SK-MEL-5 (cell line): ENCODE data around the gene OTOS. TPM values are rescaled to one million over a fixed set of nuclear protein-coding genes. Genes with fewer than 3 reads are reported as not detected.

ENCODE experiments used
- DNase-seq: peaks from one replicate; pipeline ENCODE4 v3.0.0-alpha.2; 2016; ENCODE audit warnings: low read depth, low spot score
- in situ Hi-C: cut with HindIII; loops from 2 replicates; pipeline ENCODE4 v1.10.0; 2016; ENCODE audit warnings: low sequenced_read_pairs, high pct_unique_total_duplicates, low pct_unique_long_range_greater_than_20kb
- polyA plus RNA-seq, 2 experiments: library from polyadenylated mRNA; depleted of rRNA; stranded (reverse); fragments of >200 nt; gene quantifications; 2 replicates each; pipeline ENCODE4 v1.2.3, GENCODE V29; 2015
- total RNA-seq: library from RNA; depleted of rRNA; stranded (reverse); fragments of >200 nt; shearing (Covaris generic); gene quantifications from 2 replicates; pipeline ENCODE4 v1.2.3, GENCODE V29; 2014; rRNA removed

OTOS gene
- total RNA-seq, result not detected in 2 replicates
- polyA plus RNA-seq (2015; cell fraction: cytosol; rRNA removed), result not detected in 2 replicates
- not detected in 2 replicates for polyA plus RNA-seq (2015; cell fraction: nucleus; rRNA removed)

DNA sequence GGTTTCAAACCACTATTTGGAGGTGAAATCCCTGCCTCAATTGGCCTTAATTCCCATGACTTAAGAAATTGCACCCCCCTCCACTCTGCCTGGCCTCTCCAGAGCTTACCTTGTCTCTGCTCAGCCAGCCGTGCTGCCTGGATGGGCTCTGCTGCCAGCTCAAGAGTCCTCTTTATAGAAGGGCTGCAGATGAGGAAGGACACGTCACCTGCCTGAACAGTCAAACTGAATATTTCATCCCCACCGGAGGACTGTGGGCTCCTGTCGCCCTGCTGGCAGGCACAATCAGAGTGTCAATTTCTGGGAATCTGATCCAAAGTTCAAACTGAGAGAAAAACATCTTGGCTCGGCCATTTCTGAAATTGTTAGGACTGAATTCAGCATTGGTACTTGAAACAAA lies at the start of gene OTOS:
Gene OTOS, minus strand, starts transcription at position 148 of the 400 bp plus-strand sequence. CDS start 332 bp downstream, outside the sequence.
- DNase-seq, result no peak
- in situ Hi-C loops, result no loop called here

- in situ Hi-C loops, result no loop called here
- DNase-seq, result no peak
Observed at GRCh38 chr2:240189686-240190085, 49.2 kb upstream of the OTOS start.

GRCh38 chr2:240187989-240188590 lies 47.6 kb upstream of the OTOS start:
- in situ Hi-C loops, result no loop called here

GRCh38 chr2:240186191-240186725 lies 45.8 kb upstream of the OTOS start:
- no peak for DNase-seq
- in situ Hi-C loops, result no loop called here

More at GRCh38 chr2:240187989-240188590, 47.6 kb upstream of the OTOS start:
- DNase-seq, result no peak

GRCh38 chr2:240184656-240185055 lies 44.2 kb upstream of the OTOS start:
- DNase-seq, result no peak
- in situ Hi-C loops, result no loop called here

DNA sequence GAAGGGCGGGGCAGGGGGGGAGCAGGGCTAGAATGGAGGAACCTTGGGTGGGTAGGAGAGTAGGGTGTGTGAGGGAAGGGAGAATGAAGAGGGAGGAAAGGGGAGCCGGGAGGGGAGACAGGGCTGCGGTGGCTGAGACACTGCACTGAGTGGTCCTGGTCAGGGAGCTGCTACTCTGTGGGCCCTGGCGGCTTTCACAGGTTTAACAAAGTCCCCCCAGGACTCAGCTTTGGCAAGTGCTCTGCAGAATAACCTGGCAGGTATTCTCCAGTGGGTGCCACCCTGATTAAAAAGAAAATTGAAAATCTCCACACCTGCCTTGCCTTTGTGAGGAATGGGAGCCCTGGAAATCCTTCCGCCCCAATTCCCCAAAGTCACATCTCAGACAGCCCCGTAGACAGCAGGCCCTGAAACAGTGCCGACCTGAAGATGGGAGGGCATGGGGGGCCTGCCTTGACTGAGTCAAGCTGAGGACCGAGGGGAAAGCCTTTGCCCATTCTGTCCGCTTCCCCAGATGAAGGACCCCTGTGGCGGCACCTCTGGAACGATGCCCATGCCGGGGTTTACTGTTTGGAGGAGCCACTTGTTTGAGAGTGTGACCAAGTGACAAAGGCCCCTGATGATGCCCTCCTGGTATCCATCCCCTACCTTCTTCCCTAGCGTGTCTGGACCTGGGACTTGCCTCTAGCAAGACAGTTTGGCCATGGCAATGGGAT lies 43.6 kb upstream of the OTOS start:
- in situ Hi-C loops, result no loop called here
- DNase-seq, result no peak

DNA sequence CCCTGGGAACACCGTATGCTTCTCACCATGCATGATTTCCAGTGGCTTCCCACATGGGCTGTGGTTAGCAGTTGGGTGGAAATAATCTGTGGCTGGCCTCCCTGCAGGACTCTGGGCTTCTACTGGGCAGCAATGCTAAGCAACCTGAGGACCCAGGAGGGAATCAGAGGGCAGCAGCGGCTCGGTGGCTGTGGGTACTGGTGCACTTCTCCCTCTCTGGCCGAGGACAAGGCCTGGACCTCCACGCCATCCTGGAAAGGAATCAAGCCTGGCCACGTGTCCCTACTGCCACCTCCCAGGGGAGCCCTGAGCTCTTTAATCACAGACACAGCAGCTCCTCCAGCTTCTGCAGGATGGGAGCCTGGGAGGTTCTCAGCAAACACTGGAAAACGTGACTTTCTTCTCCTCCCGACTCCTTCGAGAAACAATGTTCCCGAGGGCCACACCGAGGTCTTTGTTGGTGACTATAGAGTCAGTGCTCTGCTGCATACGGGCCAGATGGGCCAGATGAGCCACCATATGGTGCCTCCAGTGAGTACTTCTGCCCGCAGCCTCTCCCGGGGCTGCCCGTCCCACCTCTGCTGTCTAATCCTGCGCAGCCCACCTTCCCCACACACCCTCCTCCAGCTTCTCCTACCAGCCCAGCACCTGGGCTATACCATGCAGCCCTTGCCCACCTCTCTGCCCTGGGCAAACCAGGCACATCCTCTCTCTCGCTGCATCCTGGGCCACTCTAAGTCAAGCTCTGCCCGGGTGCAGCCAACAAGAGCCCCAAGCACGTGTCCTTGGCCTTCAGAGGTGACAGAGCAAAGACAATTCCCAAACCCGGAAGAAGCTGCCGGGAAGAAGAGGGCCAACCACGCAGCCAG lies 42.8 kb upstream of the OTOS start:
- no peak for DNase-seq
- in situ Hi-C loops, result no loop called here

GRCh38 chr2:240182476-240182875 lies 42.0 kb upstream of the OTOS start:
- in situ Hi-C loops, result no loop called here
- no peak for DNase-seq

- in situ Hi-C loops, result no loop called here
- DNase-seq, result no peak
Observed at GRCh38 chr2:240182001-240182400, 41.5 kb upstream of the OTOS start.

DNA sequence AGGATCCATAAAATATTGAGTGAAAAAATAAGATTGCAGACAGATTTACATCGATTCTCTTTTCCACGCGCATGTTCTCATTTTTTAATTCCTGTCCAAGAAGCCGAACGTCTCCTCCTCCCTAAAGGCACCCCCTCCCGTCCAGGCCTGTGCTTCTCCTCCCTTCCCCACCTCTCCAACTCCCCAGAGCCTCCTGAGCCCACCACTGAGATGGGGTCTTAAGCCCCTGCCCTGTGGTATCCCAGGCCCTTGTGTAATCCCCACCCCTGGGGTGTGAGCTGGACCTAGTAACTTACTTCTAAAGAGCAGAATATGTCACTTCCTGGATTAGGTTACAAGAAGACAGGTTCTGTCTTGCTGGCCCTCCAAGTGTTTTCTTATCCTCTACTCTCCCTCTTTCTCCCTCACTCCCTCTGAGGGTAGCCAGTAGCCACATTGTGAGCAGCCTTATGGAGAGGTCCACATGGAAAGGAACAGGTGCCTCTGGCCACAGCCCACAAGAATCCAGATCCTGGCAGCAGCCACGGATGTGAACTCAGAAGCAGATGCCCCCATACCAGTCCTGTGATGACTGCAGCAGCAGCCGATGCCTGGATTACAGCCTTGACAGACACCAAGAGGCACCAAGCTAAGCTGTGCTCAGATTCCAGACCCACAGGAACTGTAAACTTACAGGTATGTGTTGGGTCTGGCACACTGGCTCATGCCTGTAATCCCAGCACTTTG lies 39.6 kb upstream of the OTOS start:
- no peak for DNase-seq
- in situ Hi-C loops, result no loop called here

DNA sequence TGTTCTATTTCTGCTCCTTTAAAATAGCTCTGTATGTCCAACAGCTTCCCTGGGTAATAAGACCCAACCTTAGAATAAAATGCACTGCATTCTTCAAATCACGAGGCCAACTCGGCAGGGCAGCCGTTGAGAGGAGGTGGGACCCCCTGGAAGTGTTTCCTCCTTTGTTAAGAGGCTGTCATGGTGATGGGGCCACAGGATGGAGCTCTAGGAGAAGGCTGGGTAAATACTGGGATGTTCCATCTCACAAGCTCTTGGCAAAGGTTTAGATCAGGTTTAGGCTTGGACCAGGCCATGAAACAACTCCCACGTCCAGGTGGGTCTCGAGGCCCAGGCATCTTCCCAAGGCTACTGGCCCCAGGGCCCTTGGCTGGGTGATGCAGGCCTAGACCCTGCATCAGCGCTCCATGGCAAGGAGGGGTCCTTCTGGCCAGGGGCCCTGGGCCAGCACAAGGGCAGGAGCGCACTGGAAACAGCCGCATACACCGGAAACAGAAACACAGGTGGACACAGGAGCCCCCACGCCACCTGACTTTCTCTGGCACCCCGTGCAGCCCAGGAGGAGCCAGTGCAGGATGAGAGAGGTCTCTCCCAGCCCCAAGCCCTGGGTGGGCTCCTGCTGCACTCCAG lies 38.8 kb upstream of the OTOS start:
- DNase-seq, result no peak
- in situ Hi-C loops, result no loop called here

DNA sequence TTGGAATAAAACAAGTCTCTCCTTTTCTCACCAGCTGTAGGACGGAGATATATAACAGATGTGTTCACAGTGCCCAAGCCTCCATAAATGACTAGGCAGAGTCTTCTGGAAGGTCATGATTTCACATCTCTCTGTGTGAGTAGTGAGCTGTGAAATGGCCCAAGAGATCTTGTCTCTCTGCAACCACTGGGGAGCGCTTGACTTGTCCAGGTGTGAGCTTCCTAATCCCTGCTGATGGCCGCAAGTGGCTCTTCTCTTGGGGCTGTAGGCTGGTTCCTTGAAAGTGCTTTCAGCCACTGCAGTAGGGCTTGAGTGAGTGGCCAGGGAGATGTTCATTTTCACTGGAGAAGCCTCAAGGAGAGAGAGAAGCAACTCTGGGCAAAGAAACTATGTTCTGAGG lies 38.1 kb upstream of the OTOS start:
- in situ Hi-C loops, result no loop called here
- DNase-seq, result no peak

DNA sequence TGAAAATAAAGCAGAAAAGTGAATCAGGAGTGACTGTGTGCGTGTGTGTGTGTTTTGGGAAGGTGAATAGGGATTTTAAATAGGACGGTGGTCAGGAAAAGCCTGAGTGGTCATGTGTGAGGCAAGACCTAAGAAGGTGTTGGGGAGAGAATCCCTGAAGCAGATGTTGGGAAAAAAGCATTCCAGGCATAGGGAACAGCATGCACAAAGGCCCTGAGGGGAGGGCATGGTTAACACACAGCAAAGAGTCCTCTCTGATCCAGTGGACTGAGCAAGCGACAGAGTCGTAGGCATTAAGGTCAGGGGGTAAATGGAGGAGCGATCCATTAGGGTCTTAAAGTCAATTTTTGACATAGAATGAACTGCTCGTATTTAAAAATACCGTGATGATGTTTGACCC lies 34.0 kb upstream of the OTOS start:
- no peak for DNase-seq
- in situ Hi-C loops, result no loop called here

DNA sequence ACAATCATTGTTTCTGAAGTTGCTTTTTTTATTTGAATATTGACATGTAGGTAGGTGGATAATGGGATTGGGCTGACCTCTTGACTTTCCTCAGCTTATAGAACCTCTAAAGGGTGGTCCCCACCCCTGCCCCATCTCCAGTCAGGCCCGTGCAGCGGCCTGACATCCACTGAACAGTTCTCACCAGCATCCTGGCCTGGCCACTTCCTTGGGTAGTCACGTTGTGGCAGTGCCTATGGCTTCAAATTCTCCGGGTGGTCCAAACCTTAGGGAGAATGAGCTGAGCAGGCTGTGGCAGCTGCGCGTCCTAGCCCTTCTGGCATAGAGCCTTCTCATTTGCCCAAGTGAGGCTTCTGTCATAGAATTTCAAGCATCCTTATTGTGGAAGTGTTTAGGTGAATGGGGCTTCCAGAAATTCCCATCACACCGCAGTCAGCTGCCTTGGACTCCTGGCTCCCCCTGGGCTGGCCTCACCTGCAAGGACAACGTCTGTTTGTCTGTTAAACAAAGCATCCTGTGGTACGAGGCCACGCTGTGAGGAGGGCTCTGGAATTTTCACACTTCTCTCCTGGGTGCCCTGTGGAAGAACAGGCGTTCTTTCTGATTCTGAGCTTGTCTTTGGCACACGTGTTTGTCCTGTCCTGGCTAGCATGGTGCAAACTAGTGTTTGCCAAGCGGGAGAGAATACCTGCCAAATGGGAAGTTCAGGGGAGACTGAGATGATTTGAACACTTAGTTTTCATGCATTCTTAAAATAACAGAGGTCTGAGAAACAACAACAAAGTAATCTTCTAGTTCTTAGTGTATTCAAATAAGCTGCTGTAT lies 31.8 kb upstream of the OTOS start:
- in situ Hi-C loops, result no loop called here

GRCh38 chr2:240170883-240171282 lies 30.4 kb upstream of the OTOS start:
- DNase-seq, result no peak
- in situ Hi-C loops, result no loop called here

More for the DNA sequence above, 31.8 kb upstream of the OTOS start:
- DNase-seq, result no peak

- in situ Hi-C loops, result no loop called here
- DNase-seq, result no peak
Observed at GRCh38 chr2:240170354-240170735, 29.9 kb upstream of the OTOS start.
